H9 (cell line): ENCODE data around the gene PFN1. TPM values are rescaled to one million over a fixed set of nuclear protein-coding genes. Genes with fewer than 3 reads are reported as not detected.
A peak's percentile ranks its signal among the peaks of the same experiment; 100 is the strongest.

ENCODE experiments used
- DNase-seq: peaks from one replicate; pipeline ENCODE4 v3.0.0-alpha.2; 2017
- H2AFZ ChIP-seq: one replicate; pipeline ENCODE4 v1.6.1; 2013; ENCODE audit warnings: mild to moderate bottlenecking, low read length, control low read depth, moderate library complexity
- H2AK5ac ChIP-seq: 2 replicates; pipeline ENCODE4 v1.6.1; 2013; ENCODE audit warnings: low read length, control low read depth, mixed read lengths; ENCODE audit not compliant: insufficient read length
- H2BK120ac ChIP-seq: one replicate; pipeline ENCODE4 v1.6.1; 2013; ENCODE audit warnings: low read depth, mild to moderate bottlenecking, low read length, control low read depth, inconsistent platforms; ENCODE audit not compliant: poor library complexity, severe bottlenecking
- H2BK12ac ChIP-seq: 2 replicates; pipeline ENCODE4 v1.6.1; 2013; ENCODE audit warnings: low read length, control low read depth, mixed read lengths, low read depth; ENCODE audit not compliant: insufficient read length
- H2BK15ac ChIP-seq: 2 replicates; pipeline ENCODE4 v1.6.1; 2013; ENCODE audit warnings: low read depth, low read length, control low read depth
- H2BK20ac ChIP-seq: one replicate; pipeline ENCODE4 v1.6.1; 2013; ENCODE audit warnings: low read depth, mild to moderate bottlenecking, low read length, control low read depth, inconsistent platforms; ENCODE audit not compliant: poor library complexity, severe bottlenecking
- H2BK5ac ChIP-seq: 2 replicates; pipeline ENCODE4 v1.6.1; 2013; ENCODE audit warnings: low read length, control low read depth, mixed read lengths; ENCODE audit not compliant: insufficient read length
- H3K14ac ChIP-seq: 2 replicates; pipeline ENCODE4 v1.6.1; 2013; ENCODE audit warnings: low read length, control low read depth; ENCODE audit not compliant: insufficient read depth
- H3K18ac ChIP-seq: 2 replicates; pipeline ENCODE4 v1.6.1; 2013; ENCODE audit warnings: low read depth, mild to moderate bottlenecking, mixed read lengths, low read length, control low read depth; ENCODE audit not compliant: insufficient read length
- H3K23ac ChIP-seq: 2 replicates; pipeline ENCODE4 v1.6.1; 2013; ENCODE audit warnings: low read length, control low read depth, mixed read lengths, low read depth; ENCODE audit not compliant: insufficient read length
- H3K23me2 ChIP-seq: 2 replicates; pipeline ENCODE4 v1.6.1; 2013; ENCODE audit warnings: low read depth, mild to moderate bottlenecking, mixed read lengths, low read length, control low read depth; ENCODE audit not compliant: insufficient read length, poor library complexity, severe bottlenecking
- H3K27ac ChIP-seq: 2 replicates; pipeline ENCODE4 v1.5.1; 2013; ENCODE audit warnings: low read length, control low read depth, mixed read lengths, low read depth; ENCODE audit not compliant: insufficient read length
- H3K27me3 ChIP-seq: 2 replicates; pipeline ENCODE4 v1.6.1; 2013; ENCODE audit warnings: low read length, control low read depth, inconsistent platforms; ENCODE audit not compliant: insufficient read depth
- H3K4ac ChIP-seq: 2 replicates; pipeline ENCODE4 v1.6.1; 2013; ENCODE audit warnings: low read depth, mild to moderate bottlenecking, control low read depth, inconsistent platforms, low read length, moderate library complexity
- H3K4me1 ChIP-seq: 2 replicates; pipeline ENCODE4 v1.6.1; 2013; ENCODE audit warnings: low read length, control low read depth, inconsistent platforms; ENCODE audit not compliant: insufficient read depth
- H3K4me2 ChIP-seq: 2 replicates; pipeline ENCODE4 v1.6.1; 2013; ENCODE audit warnings: low read length, control low read depth, mixed read lengths; ENCODE audit not compliant: insufficient read length, insufficient read depth
- H3K56ac ChIP-seq: 2 replicates; pipeline ENCODE4 v1.6.1; 2013; ENCODE audit warnings: low read depth, mild to moderate bottlenecking, mixed read lengths, low read length, control low read depth; ENCODE audit not compliant: insufficient read length
- H3K79me1 ChIP-seq: 2 replicates; pipeline ENCODE4 v1.6.1; 2013; ENCODE audit warnings: low read depth, mild to moderate bottlenecking, moderate library complexity, low read length, control low read depth, inconsistent platforms; ENCODE audit not compliant: insufficient read depth, poor library complexity, severe bottlenecking
- H3K79me2 ChIP-seq: 2 replicates; pipeline ENCODE4 v1.6.1; 2013; ENCODE audit warnings: low read length, control low read depth, inconsistent platforms; ENCODE audit not compliant: insufficient read depth
- H3K9ac ChIP-seq: 2 replicates; pipeline ENCODE4 v1.6.1; 2013; ENCODE audit warnings: low read length, control low read depth, mixed read lengths; ENCODE audit not compliant: insufficient read length; ENCODE audit errors: extremely low read depth
- H3K9me3 ChIP-seq: one replicate; pipeline ENCODE4 v1.6.1; 2013; ENCODE audit warnings: low read depth, low read length, inconsistent platforms; ENCODE audit not compliant: control insufficient read depth
- H3T11ph ChIP-seq: one replicate; pipeline ENCODE4 v1.6.1; 2013; ENCODE audit warnings: mild to moderate bottlenecking, low read length, control low read depth, inconsistent platforms
- H4K20me1 ChIP-seq: one replicate; pipeline ENCODE4 v1.6.1; 2013; ENCODE audit not compliant: control insufficient read depth, insufficient read length, insufficient read depth
- H4K5ac ChIP-seq: 2 replicates; pipeline ENCODE4 v1.6.1; 2013; ENCODE audit warnings: low read depth, mild to moderate bottlenecking, mixed read lengths, low read length, control low read depth; ENCODE audit not compliant: insufficient read length
- H4K8ac ChIP-seq: replicated peaks from 2 replicates; pipeline ENCODE4 v1.6.1; 2013; ENCODE audit warnings: low read length, control low read depth, mixed read lengths, low read depth; ENCODE audit not compliant: insufficient read length
- H4K91ac ChIP-seq: 2 replicates; pipeline ENCODE4 v1.6.1; 2013; ENCODE audit warnings: low read depth, mild to moderate bottlenecking, moderate library complexity, mixed read lengths, low read length, control low read depth; ENCODE audit not compliant: insufficient read length
- H3K27ac Mint-ChIP-seq, 3 experiments: 2 replicates in 2 of 3; 3 replicates in 1 of 3; pipeline ENCODE4 v1.8.0; 2020 to 2021; ENCODE audit warnings: mixed read lengths in 3 of 3, mild to moderate bottlenecking in 1 of 3, moderate library complexity in 1 of 3
- H3K27me3 Mint-ChIP-seq: 2 replicates; pipeline ENCODE4 v1.8.0; 2021; ENCODE audit warnings: low read depth, mild to moderate bottlenecking, moderate library complexity, mixed read lengths
- H3K36me3 Mint-ChIP-seq, 3 experiments: 2 replicates in 2 of 3; 3 replicates in 1 of 3; pipeline ENCODE4 v1.8.0; 2020 to 2021; ENCODE audit warnings: low read depth in 3 of 3, mixed read lengths in 3 of 3; ENCODE audit not compliant: insufficient read depth in 1 of 3
- H3K4me1 Mint-ChIP-seq, 2 experiments: 2 replicates each; pipeline ENCODE4 v1.8.0; 2020; ENCODE audit warnings: mixed read lengths in 2 of 2
- H3K4me3 Mint-ChIP-seq, 2 experiments: 2 replicates in 1 of 2; 3 replicates in 1 of 2; pipeline ENCODE4 v1.8.0; 2020 to 2021; ENCODE audit warnings: mild to moderate bottlenecking in 2 of 2, mixed read lengths in 2 of 2, moderate library complexity in 1 of 2
- H3K9me3 Mint-ChIP-seq, 2 experiments: 2 replicates in 1 of 2; 3 replicates in 1 of 2; pipeline ENCODE4 v1.8.0; 2020; ENCODE audit warnings: mild to moderate bottlenecking in 2 of 2, mixed read lengths in 2 of 2, moderate library complexity in 1 of 2
- CTCF ChIP-seq: fragments of 200-600 bp; sonication (generic); conservative IDR thresholded peaks from 3 replicates; pipeline ENCODE4 v1.8.0; 2021; ENCODE audit warnings: antibody characterized with exemption, mild to moderate bottlenecking
- WGBS: extraction: QIAGEN DNeasy Blood & Tissue Kit; methylation state at CpG from one replicate; pipeline ENCODE4 v1.1.7; 2013; ENCODE audit warnings: missing lambda C conversion rate, low lambda C conversion rate, mixed read lengths; ENCODE audit not compliant: insufficient read length; ENCODE audit errors: extremely low coverage; 5-methylcytosine and 5-hydroxymethylcytosine counted together
- total RNA-seq: library from RNA; stranded (reverse); gene quantifications from 2 replicates; pipeline ENCODE4 v1.2.1, GENCODE V29; 2021

PFN1 gene
- total RNA-seq, 1 experiment from 2014 or later = 1,149 TPM

GRCh38 chr17:4903051-4903818 lies 45.1 kb downstream of the PFN1 start, which contains the start of gene CHRNE:
CHRNE (minus strand) TSS chr17:4903098; CDS start chr17:4903063, 35 bp downstream.
- no peak within 1 kb of the TSS for H2BK120ac ChIP-seq
- H3K4me2 ChIP-seq = no peak within 1 kb of the TSS
- H3K56ac ChIP-seq = no peak within 1 kb of the TSS
- no peaks in the 10 kb centered on the region for H3K79me2 ChIP-seq
- H2AFZ ChIP-seq = no peak within 1 kb of the TSS
- H3K23me2 ChIP-seq = peaks cover 12% of the 10 kb centered on the region
- H3K9ac ChIP-seq = no peak within 1 kb of the TSS
- H2BK20ac ChIP-seq = no peak within 1 kb of the TSS
- no peak within 1 kb of the TSS for H4K5ac ChIP-seq
- no peak within 1 kb of the TSS for H3K18ac ChIP-seq
- no peak within 1 kb of the TSS for H3K14ac ChIP-seq
- H2BK5ac ChIP-seq = no peak within 1 kb of the TSS
- Mint-ChIP-seq H3K4me3 (peak within 1 kb of the TSS in 1 of 2 experiments; percentile 4; a peak in 2 of 5 replicates), H3K27ac (no peak within 1 kb of the TSS; a peak in 2 of 7 replicates), H3K9me3 (no peaks in the 10 kb centered on the region), H3K27me3 (peaks cover 16% of the 10 kb centered on the region), H3K36me3 (no peaks in the 10 kb centered on the region; a peak in 1 of 7 replicates), H3K4me1 (peaks cover 10 to 24% of the 10 kb centered on the region in 2 experiments)
- H4K20me1 ChIP-seq = no peaks in the 10 kb centered on the region
- no CpG with 5 or more reads among the region's 10 CpGs for WGBS
- H3K27ac ChIP-seq = no peak within 1 kb of the TSS
- peak; percentile 94 for DNase-seq
- no peak within 1 kb of the TSS for H4K8ac ChIP-seq
- no peaks in the 10 kb centered on the region for H3K9me3 ChIP-seq
- no peak within 1 kb of the TSS for H2AK5ac ChIP-seq
- peak; percentile 81 for TF ChIP-seq CTCF
- H3K4ac ChIP-seq = no peak within 1 kb of the TSS
- no peaks in the 10 kb centered on the region for H3K27me3 ChIP-seq
- H4K91ac ChIP-seq = no peak within 1 kb of the TSS
- H3K23ac ChIP-seq = no peak within 1 kb of the TSS
- H3K79me1 ChIP-seq = no peaks in the 10 kb centered on the region
- no peak within 1 kb of the TSS for H2BK15ac ChIP-seq
- H3K4me1 ChIP-seq = peaks cover 3% of the 10 kb centered on the region; the same call in 1 of the 2 replicates
- H3T11ph ChIP-seq = no peak within 1 kb of the TSS
- no peak within 1 kb of the TSS for H2BK12ac ChIP-seq
